Right lobe of liver (tissue), 6 donors: Measurements from ENCODE around the gene INSYN2A. TPM values are rescaled to one million over a fixed set of nuclear protein-coding genes. Genes with fewer than 3 reads are reported as not detected.

Source experiments
- ATAC-seq, 4 donors: fragments of 200-7000 bp; cut with Tn5 transposase; one replicate each; pipeline ENCODE4 v1.9.1; 2020; ENCODE audit warnings: mild to moderate bottlenecking in 4 of 4, moderate library complexity in 4 of 4
- DNase-seq, 3 donors: peaks; one replicate each; pipeline ENCODE4 v3.0.0-alpha.2; 2020
- H3K27ac ChIP-seq, 3 donors: fragments of 200-600 bp; one replicate each; pipeline ENCODE4 v1.8.0; 2022
- H3K27me3 ChIP-seq, 2 donors: fragments of 200-600 bp; one replicate each; pipeline ENCODE4 v1.8.0; 2022
- H3K36me3 ChIP-seq, 4 donors: fragments of 200-600 bp; sonication (generic) in 1 of 4; one replicate each; pipeline versions ENCODE4 v1.5.1 to v1.8.0; 2017 to 2022; ENCODE audit warnings: control low read depth in 1 of 4
- H3K4me1 ChIP-seq, 4 donors: fragments of 200-600 bp; sonication (generic) in 1 of 4; one replicate each; pipeline versions ENCODE4 v1.5.1 to v1.8.0; 2017 to 2022; ENCODE audit warnings: control low read depth in 1 of 4
- H3K4me3 ChIP-seq, 3 donors: fragments of 200-600 bp; one replicate each; pipeline ENCODE4 v1.8.0; 2022
- H3K9me3 ChIP-seq, 4 donors: fragments of 200-600 bp; sonication (generic) in 1 of 4; one replicate each; pipeline versions ENCODE4 v1.5.1 to v1.8.0; 2017 to 2022; ENCODE audit warnings: control low read depth in 1 of 4
- CTCF ChIP-seq, 4 donors: fragments of 200-600 bp in 3 of 4; fragments of 450-650 bp in 1 of 4; IDR thresholded peaks; one replicate each; pipeline versions ENCODE4 v1.5.1 to v1.8.0; 2016 to 2022; ENCODE audit warnings: antibody characterized with exemption in 4 of 4, mild to moderate bottlenecking in 2 of 4
- POLR2A ChIP-seq: fragments of 450-650 bp; IDR thresholded peaks from one replicate; pipeline ENCODE4 v1.6.1; 2017; ENCODE audit warnings: antibody characterized with exemption, mild to moderate bottlenecking
- WGBS: methylation state at CpG from one replicate; pipeline ENCODE4 v1.1.6; 2018; ENCODE audit warnings: low coverage, low lambda C conversion rate; ENCODE audit not compliant: insufficient coverage; ENCODE audit errors: missing lambda C conversion rate; 5-methylcytosine and 5-hydroxymethylcytosine counted together
- intact Hi-C, 2 donors: fragments of 100-400 bp; cut with DNase I; formaldehyde crosslinking; loops; one replicate each; pipeline versions ENCODE4 v1.11.2 to v1.14.1; 2022
- total RNA-seq, 6 experiments: library from RNA; depleted of rRNA in 2 of 6; stranded (reverse); fragments of >200 nt in 2 of 6; fragmentation: NEBNext Ultra II Directional in 3 of 6; extraction: Animal tissue kit (Norgen Biotek cat#: 25700) in 3 of 6; gene quantifications; one replicate each; pipeline versions ENCODE4 v1.1.0 to v1.2.4, GENCODE V29; 2016 to 2023
- donor health status: DM: no; HTN: yes; CAD: no.
- donor health status: DM: no; HTN: no; CAD: no.
- donor health status: DM: no; HTN: no; CAD: no.
- donor health status: DM: no; HTN: yes; CAD: no.
- donor health status: DM: no; HTN: yes; CAD: no.

INSYN2A gene
- total RNA-seq, 6 experiments from 2014 or later: not detected

GRCh38 chr10:127182161-127182560 lies 14.2 kb downstream of the INSYN2A start:
- H3K4me3 ChIP-seq: no peak overlapping the region
- no peaks in the 10 kb centered on the region for H3K4me1 ChIP-seq
- no peak for ATAC-seq
- no peaks in the 10 kb centered on the region for H3K9me3 ChIP-seq
- 72% methylated on average over 2 of the region's 4 CpGs for WGBS
- intact Hi-C loops: no loop called here
- H3K27me3 ChIP-seq: no peaks in the 10 kb centered on the region
- H3K27ac ChIP-seq: no peak overlapping the region
- TF ChIP-seq CTCF (IDR thresholded peaks at IDR 0.05): no peak
- no peak for TF ChIP-seq POLR2A
- no peaks in the 10 kb centered on the region for H3K36me3 ChIP-seq
- no peak for DNase-seq

DNA sequence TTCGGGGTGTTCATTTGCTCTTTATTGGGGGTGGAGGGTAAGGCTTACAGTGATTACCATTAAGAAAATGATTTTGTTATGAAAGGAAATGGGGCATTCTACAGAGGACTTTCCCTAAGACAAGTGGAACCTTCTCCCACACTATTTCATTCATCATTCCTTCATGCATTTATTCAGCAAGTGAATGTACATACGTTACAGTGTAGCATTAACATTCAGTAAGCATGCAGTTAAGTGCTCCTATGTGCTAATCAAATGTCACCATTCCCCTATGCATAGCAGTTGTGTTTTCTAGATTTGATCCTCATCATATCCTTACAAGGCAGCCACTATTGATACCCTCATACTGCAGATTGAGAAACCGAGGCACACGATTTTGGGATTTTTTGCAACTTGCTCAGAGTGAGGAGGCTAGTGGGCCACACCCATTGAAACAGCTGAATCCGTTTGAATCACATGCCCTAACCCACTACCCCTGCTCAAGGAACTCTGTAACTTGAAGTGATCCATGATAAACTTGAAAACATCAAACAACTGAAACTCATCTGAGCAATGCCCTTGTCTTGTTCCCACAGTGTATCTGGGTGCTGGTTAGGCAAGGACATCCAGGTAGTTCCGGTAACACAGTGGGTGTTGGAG lies 16.7 kb downstream of the INSYN2A start:
- ATAC-seq: no peak
- Histone ChIP-seq H3K27me3 (no peaks in the 10 kb centered on the region), H3K4me1 (no peaks in the 10 kb centered on the region), H3K36me3 (no peaks in the 10 kb centered on the region), H3K27ac (no peak overlapping the region), H3K9me3 (no peaks in the 10 kb centered on the region), H3K4me3 (no peak overlapping the region)
- DNase-seq: no peak
- 98% methylated on average over 5 of the region's 6 CpGs for WGBS
- intact Hi-C loops: no loop called here
- TF ChIP-seq POLR2A (no peak), CTCF (IDR thresholded peaks at IDR 0.05) (no peak)

- Histone ChIP-seq H3K27ac (no peak overlapping the region), H3K27me3 (no peaks in the 10 kb centered on the region), H3K4me3 (no peak overlapping the region), H3K9me3 (no peaks in the 10 kb centered on the region), H3K36me3 (no peaks in the 10 kb centered on the region), H3K4me1 (no peaks in the 10 kb centered on the region)
- intact Hi-C loops: no loop called here
- no peak for ATAC-seq
- TF ChIP-seq CTCF (IDR thresholded peaks at IDR 0.05): no peak
- no peak for TF ChIP-seq POLR2A
- WGBS: 89% methylated on average over 16 of the region's 16 CpGs
- DNase-seq: no peak
These were observed 19.7 kb downstream of the INSYN2A start for GRCh38 chr10:127176649-127177048.

GRCh38 chr10:127175357-127176110 lies 20.9 kb downstream of the INSYN2A start:
- Histone ChIP-seq H3K4me3 (no peak overlapping the region), H3K9me3 (no peaks in the 10 kb centered on the region), H3K4me1 (no peaks in the 10 kb centered on the region), H3K27me3 (no peaks in the 10 kb centered on the region), H3K36me3 (no peaks in the 10 kb centered on the region), H3K27ac (no peak overlapping the region)
- ATAC-seq (no peak), DNase-seq (no peak)
- TF ChIP-seq CTCF (IDR thresholded peaks at IDR 0.05) (no peak), POLR2A (no peak)
- WGBS: 90% methylated on average over 12 of the region's 40 CpGs
- intact Hi-C loops: no loop called here
